DMS79 (cell line): ENCODE measurements around the gene PACRG.
A peak's percentile ranks its signal among the peaks of the same experiment; 100 is the strongest.
"Not testable (repeated sequence)": the region's sequence is repeated elsewhere in the genome, so short reads cannot be mapped to it uniquely, and the experiment has no call there.

Experiments used
- DNase-seq: peaks from one replicate; lab custom pipeline; 2025; lab: John Stamatoyannopoulos, UW

Gene PACRG

DNA sequence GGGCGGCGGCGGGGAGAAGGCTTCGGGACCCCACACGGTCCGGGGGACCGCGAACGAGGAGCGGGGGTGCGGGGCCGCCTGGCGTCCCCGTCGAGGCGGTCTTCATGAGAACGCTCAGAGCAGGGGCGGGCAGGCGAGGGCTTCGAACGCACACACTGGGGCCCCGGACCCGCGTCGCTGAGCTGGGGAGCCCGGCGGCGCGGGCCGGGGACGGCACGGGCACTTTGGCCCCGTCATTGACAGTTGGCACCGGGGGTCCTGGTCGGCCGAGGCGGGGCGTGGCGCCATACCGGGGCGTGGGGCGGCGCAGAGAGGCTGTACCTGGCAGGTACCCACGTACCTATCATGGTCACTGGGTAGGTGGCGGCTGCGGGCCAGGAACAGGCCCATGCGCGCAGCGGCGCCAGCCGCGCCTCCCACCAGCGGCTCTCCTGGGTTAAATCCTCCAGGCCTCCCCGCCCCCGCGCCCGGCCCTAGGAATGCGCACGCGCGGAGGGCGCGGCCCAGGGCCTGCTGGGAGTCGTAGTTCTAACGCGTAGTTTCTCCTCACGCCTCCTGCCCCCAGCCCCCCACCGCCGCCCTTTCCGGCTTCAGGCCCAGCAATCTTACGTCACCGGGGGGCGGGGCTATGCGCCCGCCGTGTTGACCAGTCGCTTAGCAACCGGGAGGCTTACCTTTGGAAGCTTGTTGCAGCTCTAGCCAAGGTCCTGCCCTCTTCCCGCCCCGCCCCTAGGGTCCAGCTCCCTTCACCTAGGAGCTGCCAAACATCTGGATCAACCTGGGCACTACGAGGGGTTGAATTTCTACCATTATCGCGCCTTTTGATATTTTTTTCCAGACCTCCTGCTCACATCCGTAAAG is at the start of gene PACRG, which contains the start of gene PRKN:
Gene PACRG, plus strand, starts transcription at position 653 of the 861 bp plus-strand sequence.
Gene PRKN, minus strand, starts transcription at position 445 of the 861 bp plus-strand sequence.
- peak; percentile 36 for DNase-seq

DNA sequence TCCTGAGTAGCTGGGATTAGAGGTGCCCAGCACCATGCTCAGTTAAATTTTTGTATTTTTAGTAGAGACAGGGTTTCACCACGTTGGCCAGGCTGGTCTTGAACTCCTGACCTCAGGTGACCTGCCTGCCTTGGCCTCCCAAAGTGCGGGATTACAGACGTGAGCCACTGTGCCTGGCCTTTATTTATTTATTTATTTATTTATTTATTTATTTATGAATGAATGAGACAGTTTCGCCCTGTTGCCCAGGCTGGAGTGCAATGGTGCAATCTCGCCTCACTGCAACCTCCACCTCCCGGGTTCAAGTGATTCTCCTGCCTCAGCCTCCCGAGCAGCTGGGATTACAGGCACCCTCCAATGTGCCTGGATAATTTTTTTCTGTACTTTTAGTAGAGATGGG is 48.9 kb upstream of the PACRG start:
- DNase-seq: not testable (repeated sequence)

DNA sequence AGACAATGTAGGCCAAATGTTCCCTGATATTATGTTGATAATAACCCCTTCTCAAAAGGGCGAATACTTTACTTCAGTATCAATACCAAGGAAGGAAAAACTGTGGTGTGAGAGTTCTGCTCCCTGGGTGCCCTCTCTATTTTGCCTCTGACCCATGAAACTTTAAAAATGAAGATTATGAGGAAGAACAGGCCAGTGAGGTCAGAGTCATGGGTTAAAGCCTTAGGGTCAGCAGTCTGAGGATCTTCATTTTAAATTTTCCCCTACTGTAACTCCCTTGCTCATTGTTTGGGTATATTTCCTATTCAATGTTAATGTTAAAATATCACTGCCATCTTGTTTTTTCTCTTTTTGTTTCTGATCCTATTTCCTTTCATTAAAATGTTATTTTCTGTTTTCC is 48.1 kb upstream of the PACRG start:
- DNase-seq: no peak

DNA sequence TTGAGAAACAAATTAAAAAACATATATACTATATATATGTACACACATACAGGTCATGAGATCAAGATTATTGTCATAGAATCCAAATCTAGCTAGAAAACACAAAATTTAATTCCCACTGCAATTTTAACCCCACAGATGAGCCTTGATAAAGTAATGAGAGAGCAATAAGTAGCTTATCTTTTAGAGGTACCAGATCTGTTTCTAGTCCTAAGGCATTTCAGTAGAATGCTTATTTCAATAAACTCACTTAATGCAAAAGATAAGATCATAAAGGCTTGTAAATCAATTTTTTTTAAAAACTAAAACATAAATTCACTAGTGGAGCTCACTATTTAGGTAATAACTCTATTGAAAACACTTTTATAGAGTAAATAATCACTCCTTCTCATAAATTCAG is 47.4 kb upstream of the PACRG start:
- DNase-seq: no peak

DNA sequence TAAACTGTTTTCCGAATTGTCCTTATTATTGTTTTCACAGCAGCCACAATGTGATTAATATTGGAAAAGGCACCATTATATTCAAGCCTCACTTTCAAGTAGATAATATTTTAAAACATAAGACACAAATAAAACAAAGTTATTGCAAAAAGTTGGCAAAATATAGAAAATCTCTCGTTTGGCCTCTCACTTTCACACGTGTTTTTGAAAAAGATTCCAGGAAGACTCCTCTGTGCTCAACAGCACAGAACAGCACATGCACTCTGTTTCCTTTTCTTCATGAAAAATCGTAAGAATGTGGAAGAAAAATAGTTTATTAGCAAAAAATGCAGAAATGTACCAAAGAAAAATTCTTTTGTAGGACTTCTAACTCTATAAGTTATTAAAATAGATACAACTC is 46.9 kb upstream of the PACRG start:
- no peak for DNase-seq

DNA sequence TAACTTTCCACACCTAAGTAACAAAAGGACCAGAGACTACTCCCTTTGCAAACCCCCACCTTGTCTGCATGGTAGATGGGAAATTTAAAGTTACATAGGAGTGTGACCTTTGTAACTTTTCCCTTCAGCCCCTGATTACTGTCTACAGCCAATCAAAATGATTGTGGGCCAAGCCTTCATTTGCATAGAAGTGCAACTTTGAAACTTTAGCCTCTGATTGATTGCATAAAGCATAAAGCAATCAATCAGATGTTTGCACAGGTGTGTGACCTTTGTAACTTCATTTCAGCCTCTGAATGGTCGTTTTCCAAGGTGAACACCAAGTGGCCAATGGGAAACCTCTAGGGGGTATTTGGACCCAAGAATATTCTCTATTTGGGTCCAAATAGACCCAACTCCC is 46.3 kb upstream of the PACRG start:
- no peak for DNase-seq

DNA sequence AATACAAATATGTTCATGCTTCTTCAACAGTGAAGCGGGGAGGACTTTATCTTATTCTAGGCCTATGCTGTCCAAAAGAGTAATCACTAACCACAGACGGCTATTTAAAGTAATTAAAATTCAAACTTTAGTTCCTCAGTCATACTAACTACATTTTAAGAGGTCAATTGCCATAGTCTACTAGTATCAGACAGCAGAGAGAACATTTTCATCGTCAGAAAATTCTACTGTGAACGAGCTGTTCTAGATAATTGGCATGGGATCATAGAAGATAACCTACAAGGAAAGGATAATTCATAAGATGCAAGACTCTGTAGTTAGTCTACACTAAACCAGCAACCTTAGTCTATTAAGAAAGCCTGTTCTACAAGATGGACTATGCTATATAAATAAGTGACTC is 44.6 kb upstream of the PACRG start:
- no peak for DNase-seq

DNA sequence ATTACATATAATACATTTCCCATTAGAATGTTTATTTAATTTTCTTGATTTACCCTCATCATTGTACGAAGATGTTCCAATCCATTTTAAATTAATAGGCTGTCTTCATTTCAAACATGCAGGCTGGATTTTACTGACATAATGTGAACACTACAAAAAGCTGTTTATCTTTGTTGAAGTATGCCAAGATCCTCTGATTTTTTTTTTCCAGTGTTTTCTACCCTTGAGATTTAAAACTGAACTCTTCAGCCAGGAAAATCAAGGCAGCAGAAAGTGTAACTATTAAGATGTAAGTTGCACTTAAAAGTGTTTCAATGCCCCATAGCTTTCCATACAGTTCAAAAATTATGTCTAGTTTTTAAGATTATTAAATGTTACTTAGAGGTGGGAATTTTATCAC is 43.7 kb upstream of the PACRG start:
- DNase-seq: no peak

DNA sequence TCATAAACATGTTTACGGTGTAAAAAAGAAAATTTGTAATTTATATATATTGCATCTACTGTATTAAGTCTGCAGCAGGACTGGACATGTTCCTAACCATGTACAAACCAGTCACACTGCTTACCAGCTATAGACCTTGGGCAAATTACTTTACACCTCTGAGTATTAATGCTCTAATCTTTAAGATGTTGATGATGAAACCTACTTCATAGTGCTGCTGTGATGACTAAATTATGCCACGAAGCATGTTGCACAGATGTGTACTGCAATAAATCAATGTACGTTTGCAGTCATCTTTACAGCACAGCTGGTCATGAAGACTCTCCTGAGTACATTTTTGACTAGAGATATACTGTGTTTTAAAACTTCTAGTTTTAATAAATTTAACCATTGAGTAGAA is 42.8 kb upstream of the PACRG start:
- DNase-seq: no peak

DNA sequence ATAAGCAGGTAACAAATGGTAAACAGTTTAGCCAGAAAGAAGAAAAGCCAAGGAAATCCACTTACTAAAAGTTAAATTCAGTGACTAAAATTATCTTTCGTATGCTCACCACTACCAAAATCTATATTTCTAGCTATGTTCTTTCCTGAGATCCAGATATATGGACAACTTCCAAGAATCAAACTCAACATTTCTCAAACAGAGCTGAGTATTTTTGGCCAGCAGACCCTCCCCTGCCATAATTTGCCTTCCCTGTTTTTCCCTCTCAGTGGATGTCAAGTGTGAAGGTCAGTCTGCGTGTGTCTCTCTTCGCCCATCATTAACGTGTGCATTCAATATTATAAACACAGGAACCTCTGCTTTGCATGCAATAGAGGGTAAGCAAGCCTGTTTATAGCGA is 42.2 kb upstream of the PACRG start:
- no peak for DNase-seq

DNA sequence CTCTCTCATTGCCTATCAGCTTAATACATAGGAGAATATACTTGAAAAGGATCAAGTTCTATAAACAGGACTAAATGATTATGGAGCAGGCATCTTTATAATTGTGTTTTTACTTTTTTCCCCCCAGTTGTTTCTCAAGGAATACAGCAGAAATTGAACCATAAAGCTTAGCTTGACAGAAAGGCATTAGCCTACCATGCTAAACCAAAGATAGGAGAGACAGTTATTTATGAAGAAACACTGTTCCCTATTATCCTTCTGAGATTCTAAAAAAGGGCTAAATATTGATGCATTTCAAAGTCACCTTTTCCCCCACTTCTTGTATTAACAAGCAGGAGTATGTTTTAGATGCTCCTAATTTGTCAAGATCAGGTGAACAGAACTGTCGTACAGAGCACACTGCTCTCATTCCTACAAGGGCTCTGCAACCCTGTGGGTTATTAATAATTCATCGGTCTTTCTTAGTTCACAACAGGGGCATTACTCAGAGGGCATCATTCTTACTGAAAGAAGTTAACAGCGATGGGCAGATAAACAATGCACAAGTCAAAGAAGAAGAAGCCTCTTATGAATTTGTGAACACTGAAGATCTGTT is 38.9 kb upstream of the PACRG start:
- DNase-seq: no peak

DNA sequence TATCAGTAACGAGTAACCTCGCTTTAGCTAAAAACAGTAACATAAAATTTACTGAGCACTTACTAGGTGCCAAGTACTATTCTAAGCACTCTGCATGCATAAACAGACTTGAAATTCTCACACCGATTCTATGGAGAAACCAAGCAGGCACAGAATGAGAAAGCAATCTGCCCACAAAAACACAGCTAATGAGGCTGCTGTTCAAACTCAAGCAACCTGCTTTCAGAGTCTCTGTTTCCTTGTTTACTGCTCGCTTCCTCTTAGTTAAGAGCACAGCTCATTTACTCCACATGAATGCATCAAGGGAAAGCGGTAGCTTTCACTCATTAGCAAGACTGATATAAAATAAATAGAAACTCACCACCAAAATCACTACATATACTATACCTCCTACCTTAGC is 37.6 kb upstream of the PACRG start:
- DNase-seq: no peak

DNA sequence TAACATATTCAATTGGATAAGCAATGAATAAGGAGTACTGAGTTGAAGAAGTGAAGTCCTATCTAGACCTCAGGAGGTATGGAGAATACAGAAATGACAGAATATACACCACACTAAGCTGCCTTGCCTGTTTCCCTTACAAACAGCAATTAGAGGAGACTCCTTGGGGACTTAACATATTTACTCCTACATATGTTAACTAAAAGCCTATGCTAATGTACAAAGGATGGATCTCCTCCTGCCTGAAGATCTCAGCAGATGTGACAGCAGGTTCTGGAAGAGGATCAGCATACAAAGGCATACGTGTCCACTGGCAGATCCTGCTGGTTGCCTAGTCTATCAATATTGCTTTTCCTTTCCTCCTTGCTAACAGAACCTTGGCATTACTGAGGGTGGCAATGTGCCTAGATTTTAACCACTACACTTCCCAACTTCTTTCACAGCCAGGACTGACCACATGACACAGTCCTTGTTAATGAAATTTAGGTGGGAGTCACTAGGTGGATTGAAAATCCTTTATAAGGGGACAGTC is 29.8 kb upstream of the PACRG start:
- DNase-seq: no peak

DNA sequence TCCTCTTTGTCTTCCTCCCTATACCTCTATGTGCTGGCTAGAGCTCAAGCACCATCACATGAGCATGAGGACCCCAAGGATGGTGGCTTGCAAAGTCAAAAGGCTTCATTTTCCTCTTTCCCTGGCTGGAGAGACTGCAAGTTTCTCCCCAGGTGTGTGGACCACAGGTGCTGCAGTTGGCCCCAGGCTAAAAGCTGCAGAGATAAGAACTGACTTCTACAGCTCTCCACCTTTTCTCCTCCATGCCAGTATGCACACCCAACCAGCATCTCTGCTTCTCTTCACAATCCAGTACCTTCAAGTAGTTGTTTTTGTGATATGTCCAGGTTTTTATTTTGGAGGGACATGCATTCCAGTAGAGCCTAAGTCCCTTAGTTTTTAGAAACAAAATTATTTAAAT is 29.3 kb upstream of the PACRG start:
- no peak for DNase-seq

DNA sequence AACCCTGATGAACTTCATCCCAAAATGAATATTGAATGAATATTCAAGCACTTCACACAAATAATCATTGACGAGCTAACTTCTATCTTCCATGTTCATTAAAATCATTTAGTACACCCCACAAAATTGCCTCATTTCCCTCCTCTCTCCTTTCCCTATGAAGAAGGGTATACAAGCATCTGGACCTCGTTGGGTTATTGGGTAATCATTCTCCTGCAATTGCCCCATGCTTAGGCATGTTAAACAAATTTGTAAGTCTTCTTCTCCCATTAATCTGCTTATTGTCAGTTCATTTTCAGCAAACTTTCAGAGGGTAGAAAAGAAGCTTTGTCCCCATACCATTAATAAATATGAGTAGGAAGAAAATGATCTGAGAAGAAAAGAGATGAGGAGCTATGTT is 27.8 kb upstream of the PACRG start:
- no peak for DNase-seq

DNA sequence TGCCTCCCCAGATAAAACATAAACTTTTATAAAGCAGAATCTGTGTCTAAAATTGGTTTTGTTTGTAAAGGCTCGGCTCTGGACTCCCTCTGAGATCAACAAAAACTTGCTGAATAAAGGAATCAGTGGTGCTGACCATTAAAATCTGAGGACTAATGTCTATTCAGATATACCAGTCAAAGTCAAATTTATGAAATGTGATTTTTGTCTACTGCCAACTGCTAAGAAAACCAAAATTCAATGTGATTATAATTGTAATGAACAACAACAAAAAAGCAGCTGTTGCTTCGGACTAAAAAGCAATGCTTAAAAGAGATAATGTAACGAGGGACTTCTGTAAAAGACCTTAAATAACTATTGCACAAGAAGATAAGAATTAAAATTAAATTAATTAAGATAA is 26.8 kb upstream of the PACRG start:
- no peak for DNase-seq

DNA sequence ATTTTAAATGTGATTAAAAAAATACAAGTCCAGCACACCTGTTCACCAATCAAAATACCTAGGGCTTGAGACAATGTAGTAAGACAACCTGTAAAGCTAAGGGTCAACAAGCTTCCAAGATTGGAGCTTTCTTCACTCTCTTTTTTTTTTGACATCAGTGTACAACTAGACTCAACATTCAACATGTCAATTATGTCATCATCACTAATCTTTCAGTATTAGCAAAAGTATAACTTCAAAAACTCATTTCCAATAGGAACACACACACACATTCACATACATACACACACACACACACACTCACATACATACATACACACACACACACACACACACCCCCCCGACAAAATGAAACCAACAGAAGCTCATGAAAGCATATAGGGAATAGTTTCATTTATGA is 26.2 kb upstream of the PACRG start:
- DNase-seq: no peak

DNA sequence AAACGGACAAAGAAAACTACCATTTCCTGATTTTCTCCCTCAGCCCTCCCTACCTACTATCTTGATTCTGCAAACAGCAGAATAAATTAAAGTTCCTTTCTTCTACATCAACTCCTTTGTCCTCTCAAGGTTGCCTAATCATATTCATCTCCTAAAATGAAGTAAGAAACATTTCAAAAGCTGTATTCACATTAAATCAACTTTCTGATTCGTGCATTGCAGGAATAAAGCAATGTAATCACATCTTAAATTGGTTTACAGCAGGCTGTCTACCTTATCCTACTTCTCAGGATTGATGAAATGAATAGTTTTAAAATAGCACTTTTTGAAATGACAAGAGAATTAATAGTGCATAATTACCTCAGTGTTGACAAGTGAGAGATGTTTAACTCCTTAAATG is 25.3 kb upstream of the PACRG start:
- DNase-seq: no peak

DNA sequence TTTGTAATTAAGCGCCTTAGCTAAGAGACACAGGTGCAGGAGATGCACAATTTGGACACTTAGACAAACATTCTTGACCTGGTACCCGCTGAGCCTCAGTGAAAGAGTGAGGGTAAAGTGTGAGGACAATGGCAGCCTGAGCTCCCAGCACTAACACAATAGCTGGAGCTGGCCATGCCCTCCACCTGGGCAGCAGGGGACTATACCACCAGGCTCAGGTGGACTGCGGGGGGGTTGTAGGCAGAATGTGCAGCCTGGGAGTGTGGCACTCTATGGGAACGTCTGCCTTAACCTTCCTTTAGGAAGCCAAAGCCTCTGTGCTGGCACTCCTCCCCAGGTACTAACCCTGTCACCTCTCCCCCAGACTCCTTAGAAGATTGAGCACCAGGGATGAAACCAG is 23.8 kb upstream of the PACRG start:
- no peak for DNase-seq

DNA sequence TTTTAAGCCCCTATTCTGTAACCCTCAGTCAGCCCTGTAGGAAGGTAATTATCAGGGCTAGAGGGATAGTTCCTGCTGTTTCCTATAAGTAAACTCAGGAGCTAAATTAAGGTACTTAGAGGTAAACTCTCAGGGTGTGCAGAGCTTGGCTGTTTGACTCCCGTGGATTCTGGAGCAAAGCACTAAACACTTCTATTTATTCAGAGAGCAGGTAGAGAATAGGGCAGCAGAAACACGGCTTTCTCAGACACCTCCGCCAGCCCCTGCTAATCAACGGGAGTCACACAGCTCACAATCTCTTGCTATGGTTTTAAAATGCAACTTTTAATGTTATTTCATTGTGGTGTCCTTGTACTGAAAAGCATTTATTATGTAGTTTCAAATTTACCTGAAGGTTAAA is 22.0 kb upstream of the PACRG start:
- no peak for DNase-seq

DNA sequence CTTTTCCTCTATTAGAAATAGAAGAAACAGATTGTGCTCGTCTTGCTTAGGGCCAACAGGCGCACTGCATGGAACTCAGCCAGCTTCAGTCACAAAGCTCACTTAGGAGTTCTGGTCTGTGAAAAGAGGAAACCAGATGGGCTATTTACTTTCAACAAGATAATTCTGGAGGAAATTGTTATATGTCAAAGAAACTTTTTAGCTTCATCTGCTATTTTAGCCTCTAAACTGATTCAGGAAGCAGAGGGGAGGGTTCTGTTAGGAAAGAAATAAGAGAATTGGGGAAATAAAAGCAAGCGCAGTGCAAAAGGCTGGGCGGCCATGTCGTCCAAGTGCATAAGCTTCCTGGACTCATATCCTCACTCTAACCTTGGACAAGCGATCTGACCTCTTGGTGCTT is 21.5 kb upstream of the PACRG start:
- no peak for DNase-seq

DNA sequence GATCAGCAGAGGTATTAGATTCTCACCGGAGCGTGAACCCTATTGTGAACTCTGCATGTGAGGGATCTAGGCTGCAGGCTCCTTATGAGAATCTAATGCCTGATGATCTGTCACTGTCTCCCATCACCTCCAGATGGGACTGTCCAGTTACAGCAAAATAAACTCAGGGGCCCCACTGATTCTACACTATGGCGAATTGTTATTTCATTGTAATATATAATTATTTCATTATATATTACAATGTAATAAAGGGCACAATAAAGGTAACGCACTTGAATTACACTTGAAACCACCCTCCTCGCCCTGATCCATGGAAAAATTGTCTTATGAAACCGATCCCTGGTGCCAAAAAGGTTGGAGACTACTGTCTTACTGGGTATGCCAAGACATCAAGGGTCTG is 18.8 kb upstream of the PACRG start:
- no peak for DNase-seq

DNA sequence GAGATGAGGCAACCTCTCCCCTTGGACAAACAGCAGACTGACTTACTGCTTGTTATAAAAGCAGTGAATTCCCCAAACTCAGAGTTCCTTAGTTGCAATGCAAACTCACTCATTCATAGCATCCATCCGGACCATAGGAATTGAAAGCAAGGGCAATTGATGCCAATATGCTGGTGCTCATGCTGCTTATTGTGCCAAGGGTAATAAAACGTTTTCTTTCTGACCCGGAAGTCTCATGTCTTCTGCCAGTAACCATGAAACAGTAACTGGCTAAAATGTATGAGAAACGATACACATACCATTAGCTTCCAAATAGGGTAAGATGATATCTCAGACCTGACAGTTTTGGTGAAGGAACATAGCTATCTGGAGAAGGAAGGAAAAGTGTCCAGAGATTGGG is 18.3 kb upstream of the PACRG start:
- no peak for DNase-seq

DNA sequence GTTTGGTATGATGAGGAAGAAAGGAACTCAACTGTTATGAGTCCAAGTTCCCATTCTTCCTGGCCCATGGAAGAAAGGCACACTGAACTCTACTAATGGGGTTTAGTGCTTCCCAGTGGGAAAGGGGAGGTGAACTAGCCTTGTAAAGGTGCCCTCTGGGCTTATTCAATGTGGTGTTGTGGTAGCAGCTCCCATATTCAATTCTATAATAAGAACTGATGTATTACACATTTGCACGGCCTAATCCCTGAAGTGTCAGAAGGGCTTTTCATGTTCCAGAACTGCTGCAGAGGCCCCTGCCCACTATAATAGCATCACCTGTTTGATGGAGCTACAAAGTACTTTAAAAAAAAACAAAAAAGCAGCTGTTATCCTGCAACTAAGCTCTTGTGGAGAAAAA is 17.4 kb upstream of the PACRG start:
- no peak for DNase-seq
